Measurements from ENCODE around the gene C1QTNF5. TPM values are rescaled to one million over a fixed set of nuclear protein-coding genes. Genes with fewer than 3 reads are reported as not detected.

C1QTNF5 gene
- total RNA-seq, 1 experiment from 2014 or later, result 3.0 TPM

DNA sequence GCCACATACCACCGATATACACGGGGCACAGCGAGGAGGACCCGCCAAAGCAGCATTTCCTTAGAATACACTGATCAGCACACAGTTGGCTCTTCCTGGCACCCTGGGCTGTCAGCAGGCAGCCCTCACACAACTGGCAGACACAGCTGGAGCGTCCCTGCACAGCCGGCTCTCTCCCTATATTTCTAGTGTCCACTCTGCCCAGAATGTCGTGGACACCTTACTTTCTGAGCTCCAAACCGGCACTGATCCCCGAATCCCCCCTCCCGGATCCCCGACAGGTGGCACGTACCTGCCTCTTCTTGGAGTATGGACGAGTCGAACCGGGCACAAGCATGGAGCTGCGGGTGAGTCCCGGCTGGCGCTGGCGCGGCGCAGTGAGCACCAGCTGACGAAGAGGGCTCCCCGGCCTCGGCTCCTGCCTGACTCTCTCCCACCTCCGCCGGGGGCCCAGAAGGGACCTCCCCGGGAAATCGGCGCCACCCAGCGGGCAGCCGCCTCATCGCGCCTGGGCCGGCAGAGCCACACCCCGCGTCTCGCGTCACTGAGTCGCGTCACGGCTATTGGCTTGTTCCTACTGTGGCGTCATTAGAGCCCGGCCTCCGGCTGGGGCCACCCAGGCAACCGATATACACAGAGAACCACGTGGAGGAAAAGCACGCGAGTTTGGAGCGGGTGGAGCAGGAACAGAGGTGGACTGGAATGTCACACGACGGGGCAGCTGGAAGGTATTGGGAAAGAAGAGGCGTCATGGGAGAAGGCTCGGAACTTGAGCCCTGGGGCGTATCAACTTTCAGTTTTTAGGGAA, 40.7 kb upstream of the C1QTNF5 start, which contains the start of gene USP2:
TSS of gene USP2 (minus strand) at position 510 of the 808 bp plus-strand sequence. CDS start 8,210 bp downstream, outside the sequence.
- Mint-ChIP-seq H3K27me3 (ENCODE audit: low read depth) (peaks cover 20% of the 10 kb centered on the region), H3K4me3 (no peak within 1 kb of the TSS), H3K9me3 (no peaks in the 10 kb centered on the region), H3K36me3 (no peaks in the 10 kb centered on the region), H3K4me1 (peaks cover 40% of the 10 kb centered on the region), H3K27ac (peak within 1 kb of the TSS; percentile 12; the same call in 1 of the 2 replicates)
- ATAC-seq (peak; percentile 83), DNase-seq (ENCODE audit: low spot score) (peak; percentile 98)
- ChIA-PET POLR2A (interaction anchor here (0.6 to 1.5 kb wide), 5 partner anchors 20 to 35 kb away, joined by 3 to 5 read pairs (median 4); no protein-coding TSS in a partner anchor), CTCF (interaction anchor here (0.6 to 12.9 kb wide), 29 partner anchors 8 to 922 kb away, joined by 3 to 262 read pairs (median 4); partner anchors contain the start of genes C1QTNF5, HINFP, MFRP and RNF26)
- TF ChIP-seq FOXK1 (CRISPR knock-in tag; IDR thresholded peaks at IDR 0.05), result peak; percentile 98
- TF ChIP-seq ZNF232 (CRISPR knock-in tag; IDR thresholded peaks at IDR 0.05), result 0 out of 2 replicates have a peak, but pooled peaks have one; percentile 37
- no peak for TF ChIP-seq ELF4 (CRISPR knock-in tag; IDR thresholded peaks at IDR 0.05; ENCODE audit: low read depth)
- peak; percentile 77; the same call in 1 of the 2 replicates for TF ChIP-seq CREM (CRISPR knock-in tag; IDR thresholded peaks at IDR 0.05)
- peak; percentile 95 for TF ChIP-seq SP1 (CRISPR knock-in tag; conservative IDR thresholded peaks at IDR 0.05)
- TF ChIP-seq, protein P1, sequence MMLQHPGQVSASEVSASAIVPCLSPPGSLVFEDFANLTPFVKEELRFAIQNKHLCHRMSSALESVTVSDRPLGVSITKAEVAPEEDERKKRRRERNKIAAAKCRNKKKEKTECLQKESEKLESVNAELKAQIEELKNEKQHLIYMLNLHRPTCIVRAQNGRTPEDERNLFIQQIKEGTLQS (CRISPR knock-in tag; conservative IDR thresholded peaks at IDR 0.05), result no peak
- TF ChIP-seq, protein P2, sequence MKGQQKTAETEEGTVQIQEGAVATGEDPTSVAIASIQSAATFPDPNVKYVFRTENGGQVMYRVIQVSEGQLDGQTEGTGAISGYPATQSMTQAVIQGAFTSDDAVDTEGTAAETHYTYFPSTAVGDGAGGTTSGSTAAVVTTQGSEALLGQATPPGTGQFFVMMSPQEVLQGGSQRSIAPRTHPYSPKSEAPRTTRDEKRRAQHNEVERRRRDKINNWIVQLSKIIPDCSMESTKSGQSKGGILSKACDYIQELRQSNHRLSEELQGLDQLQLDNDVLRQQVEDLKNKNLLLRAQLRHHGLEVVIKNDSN (CRISPR knock-in tag; IDR thresholded peaks at IDR 0.05), result peak; percentile 72
- peak; percentile 55 for TF ChIP-seq NFYB (CRISPR knock-in tag; conservative IDR thresholded peaks at IDR 0.05; ENCODE audit: low read depth)
- TF ChIP-seq ZNF416 (CRISPR knock-in tag; IDR thresholded peaks at IDR 0.05), result no peak
- TF ChIP-seq, protein P3, sequence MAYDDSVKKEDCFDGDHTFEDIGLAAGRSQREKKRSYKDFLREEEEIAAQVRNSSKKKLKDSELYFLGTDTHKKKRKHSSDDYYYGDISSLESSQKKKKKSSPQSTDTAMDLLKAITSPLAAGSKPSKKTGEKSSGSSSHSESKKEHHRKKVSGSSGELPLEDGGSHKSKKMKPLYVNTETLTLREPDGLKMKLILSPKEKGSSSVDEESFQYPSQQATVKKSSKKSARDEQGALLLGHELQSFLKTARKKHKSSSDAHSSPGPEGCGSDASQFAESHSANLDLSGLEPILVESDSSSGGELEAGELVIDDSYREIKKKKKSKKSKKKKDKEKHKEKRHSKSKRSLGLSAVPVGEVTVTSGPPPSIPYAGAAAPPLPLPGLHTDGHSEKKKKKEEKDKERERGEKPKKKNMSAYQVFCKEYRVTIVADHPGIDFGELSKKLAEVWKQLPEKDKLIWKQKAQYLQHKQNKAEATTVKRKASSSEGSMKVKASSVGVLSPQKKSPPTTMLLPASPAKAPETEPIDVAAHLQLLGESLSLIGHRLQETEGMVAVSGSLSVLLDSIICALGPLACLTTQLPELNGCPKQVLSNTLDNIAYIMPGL (CRISPR knock-in tag; IDR thresholded peaks at IDR 0.05), result peak; percentile 95
- TF ChIP-seq, protein P4, sequence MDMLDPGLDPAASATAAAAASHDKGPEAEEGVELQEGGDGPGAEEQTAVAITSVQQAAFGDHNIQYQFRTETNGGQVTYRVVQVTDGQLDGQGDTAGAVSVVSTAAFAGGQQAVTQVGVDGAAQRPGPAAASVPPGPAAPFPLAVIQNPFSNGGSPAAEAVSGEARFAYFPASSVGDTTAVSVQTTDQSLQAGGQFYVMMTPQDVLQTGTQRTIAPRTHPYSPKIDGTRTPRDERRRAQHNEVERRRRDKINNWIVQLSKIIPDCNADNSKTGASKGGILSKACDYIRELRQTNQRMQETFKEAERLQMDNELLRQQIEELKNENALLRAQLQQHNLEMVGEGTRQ (CRISPR knock-in tag; IDR thresholded peaks at IDR 0.05), result peak; percentile 68
- TF ChIP-seq GTF2I (CRISPR knock-in tag; conservative IDR thresholded peaks at IDR 0.05), result no peak
- no peak; the same call in 1 of the 2 replicates for TF ChIP-seq ATF1 (CRISPR knock-in tag; IDR thresholded peaks at IDR 0.05)
- TF ChIP-seq KAT7 (CRISPR knock-in tag; IDR thresholded peaks at IDR 0.05; ENCODE audit: borderline replicate concordance), result no peak
- TF ChIP-seq, protein P5, sequence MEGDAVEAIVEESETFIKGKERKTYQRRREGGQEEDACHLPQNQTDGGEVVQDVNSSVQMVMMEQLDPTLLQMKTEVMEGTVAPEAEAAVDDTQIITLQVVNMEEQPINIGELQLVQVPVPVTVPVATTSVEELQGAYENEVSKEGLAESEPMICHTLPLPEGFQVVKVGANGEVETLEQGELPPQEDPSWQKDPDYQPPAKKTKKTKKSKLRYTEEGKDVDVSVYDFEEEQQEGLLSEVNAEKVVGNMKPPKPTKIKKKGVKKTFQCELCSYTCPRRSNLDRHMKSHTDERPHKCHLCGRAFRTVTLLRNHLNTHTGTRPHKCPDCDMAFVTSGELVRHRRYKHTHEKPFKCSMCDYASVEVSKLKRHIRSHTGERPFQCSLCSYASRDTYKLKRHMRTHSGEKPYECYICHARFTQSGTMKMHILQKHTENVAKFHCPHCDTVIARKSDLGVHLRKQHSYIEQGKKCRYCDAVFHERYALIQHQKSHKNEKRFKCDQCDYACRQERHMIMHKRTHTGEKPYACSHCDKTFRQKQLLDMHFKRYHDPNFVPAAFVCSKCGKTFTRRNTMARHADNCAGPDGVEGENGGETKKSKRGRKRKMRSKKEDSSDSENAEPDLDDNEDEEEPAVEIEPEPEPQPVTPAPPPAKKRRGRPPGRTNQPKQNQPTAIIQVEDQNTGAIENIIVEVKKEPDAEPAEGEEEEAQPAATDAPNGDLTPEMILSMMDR (IDR thresholded peaks at IDR 0.05), result peak; percentile 24; the same call in 1 of the 2 replicates
- 0 out of 2 replicates have a peak, but pooled peaks have one; percentile 52 for TF ChIP-seq FOXP1 (CRISPR knock-in tag; IDR thresholded peaks at IDR 0.05; ENCODE audit: borderline replicate concordance)
- TF ChIP-seq, protein P6, sequence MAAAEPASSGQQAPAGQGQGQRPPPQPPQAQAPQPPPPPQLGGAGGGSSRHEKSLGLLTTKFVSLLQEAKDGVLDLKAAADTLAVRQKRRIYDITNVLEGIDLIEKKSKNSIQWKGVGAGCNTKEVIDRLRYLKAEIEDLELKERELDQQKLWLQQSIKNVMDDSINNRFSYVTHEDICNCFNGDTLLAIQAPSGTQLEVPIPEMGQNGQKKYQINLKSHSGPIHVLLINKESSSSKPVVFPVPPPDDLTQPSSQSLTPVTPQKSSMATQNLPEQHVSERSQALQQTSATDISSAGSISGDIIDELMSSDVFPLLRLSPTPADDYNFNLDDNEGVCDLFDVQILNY (CRISPR knock-in tag; IDR thresholded peaks at IDR 0.05), result peak; percentile 78; the same call in 1 of the 2 replicates
- peak; percentile 86 for TF ChIP-seq ZNF423 (CRISPR knock-in tag; IDR thresholded peaks at IDR 0.05)
- no peak for TF ChIP-seq NFATC4 (CRISPR knock-in tag; IDR thresholded peaks at IDR 0.05)
- TF ChIP-seq, protein P7, sequence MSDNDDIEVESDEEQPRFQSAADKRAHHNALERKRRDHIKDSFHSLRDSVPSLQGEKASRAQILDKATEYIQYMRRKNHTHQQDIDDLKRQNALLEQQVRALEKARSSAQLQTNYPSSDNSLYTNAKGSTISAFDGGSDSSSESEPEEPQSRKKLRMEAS (CRISPR knock-in tag; IDR thresholded peaks at IDR 0.05), result peak; percentile 95
- TF ChIP-seq, protein P8, sequence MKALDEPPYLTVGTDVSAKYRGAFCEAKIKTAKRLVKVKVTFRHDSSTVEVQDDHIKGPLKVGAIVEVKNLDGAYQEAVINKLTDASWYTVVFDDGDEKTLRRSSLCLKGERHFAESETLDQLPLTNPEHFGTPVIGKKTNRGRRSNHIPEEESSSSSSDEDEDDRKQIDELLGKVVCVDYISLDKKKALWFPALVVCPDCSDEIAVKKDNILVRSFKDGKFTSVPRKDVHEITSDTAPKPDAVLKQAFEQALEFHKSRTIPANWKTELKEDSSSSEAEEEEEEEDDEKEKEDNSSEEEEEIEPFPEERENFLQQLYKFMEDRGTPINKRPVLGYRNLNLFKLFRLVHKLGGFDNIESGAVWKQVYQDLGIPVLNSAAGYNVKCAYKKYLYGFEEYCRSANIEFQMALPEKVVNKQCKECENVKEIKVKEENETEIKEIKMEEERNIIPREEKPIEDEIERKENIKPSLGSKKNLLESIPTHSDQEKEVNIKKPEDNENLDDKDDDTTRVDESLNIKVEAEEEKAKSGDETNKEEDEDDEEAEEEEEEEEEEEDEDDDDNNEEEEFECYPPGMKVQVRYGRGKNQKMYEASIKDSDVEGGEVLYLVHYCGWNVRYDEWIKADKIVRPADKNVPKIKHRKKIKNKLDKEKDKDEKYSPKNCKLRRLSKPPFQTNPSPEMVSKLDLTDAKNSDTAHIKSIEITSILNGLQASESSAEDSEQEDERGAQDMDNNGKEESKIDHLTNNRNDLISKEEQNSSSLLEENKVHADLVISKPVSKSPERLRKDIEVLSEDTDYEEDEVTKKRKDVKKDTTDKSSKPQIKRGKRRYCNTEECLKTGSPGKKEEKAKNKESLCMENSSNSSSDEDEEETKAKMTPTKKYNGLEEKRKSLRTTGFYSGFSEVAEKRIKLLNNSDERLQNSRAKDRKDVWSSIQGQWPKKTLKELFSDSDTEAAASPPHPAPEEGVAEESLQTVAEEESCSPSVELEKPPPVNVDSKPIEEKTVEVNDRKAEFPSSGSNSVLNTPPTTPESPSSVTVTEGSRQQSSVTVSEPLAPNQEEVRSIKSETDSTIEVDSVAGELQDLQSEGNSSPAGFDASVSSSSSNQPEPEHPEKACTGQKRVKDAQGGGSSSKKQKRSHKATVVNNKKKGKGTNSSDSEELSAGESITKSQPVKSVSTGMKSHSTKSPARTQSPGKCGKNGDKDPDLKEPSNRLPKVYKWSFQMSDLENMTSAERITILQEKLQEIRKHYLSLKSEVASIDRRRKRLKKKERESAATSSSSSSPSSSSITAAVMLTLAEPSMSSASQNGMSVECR (CRISPR knock-in tag; IDR thresholded peaks at IDR 0.05; ENCODE audit: borderline replicate concordance), result peak; percentile 88; the same call in 1 of the 2 replicates
- TF ChIP-seq GABPB1 (CRISPR knock-in tag; IDR thresholded peaks at IDR 0.05), result peak; percentile 46; the same call in 1 of the 2 replicates

Data from WTC11 (cell line).